ENCODE results near the gene MCF2L2.

DNA sequence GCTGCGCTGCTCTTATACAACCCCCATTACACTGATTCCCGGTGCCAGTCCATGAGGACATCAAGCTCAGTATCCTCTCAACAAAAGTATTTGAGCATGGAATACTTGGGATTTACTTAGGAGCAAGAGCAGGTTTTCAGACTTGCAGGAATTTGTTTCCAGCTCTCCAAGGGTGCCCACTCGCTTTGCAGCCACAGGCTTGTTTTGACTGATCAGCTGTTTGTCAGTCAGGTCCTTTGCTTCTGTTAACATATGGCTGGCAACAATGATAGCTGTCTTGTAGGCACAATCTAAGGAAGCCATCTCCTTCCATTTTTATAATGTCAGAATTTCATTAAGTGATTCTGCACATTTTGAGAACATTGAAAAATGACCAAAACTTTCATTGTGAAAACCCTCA lies 38.2 kb upstream of the MCF2L2 start:
- TF ChIP-seq EZH2 (IDR thresholded peaks at IDR 0.05; ENCODE audit: borderline replicate concordance, low read depth, low read length): no peak
- TF ChIP-seq ZNF174 (CRISPR knock-in tag; IDR thresholded peaks at IDR 0.05): no peak
- TF ChIP-seq ATF4 (CRISPR knock-in tag; IDR thresholded peaks at IDR 0.05): no peak
- TF ChIP-seq ZNF212 (CRISPR knock-in tag; IDR thresholded peaks at IDR 0.05): no peak
- no peak for TF ChIP-seq STAG1 (CRISPR knock-in tag; IDR thresholded peaks at IDR 0.05; ENCODE audit: borderline replicate concordance)
- no peak for TF ChIP-seq CTCF (IDR thresholded peaks at IDR 0.05 in 2 of 3, conservative IDR thresholded peaks at IDR 0.05 in 1 of 3; ENCODE audit: insufficient read depth in 2 of 3, low read depth in 1 of 3, low read length in 3 of 3)
- no peak for TF ChIP-seq ZNF239 (CRISPR knock-in tag; IDR thresholded peaks at IDR 0.05)
